ENCODE measurements around the gene SLC13A2. TPM values are rescaled to one million over a fixed set of nuclear protein-coding genes. Genes with fewer than 3 reads are reported as not detected.

The SLC13A2 gene
- total and polyA plus RNA-seq, 2 of the 4 experiments (the other 2 are of a cell fraction), result not detected

DNA sequence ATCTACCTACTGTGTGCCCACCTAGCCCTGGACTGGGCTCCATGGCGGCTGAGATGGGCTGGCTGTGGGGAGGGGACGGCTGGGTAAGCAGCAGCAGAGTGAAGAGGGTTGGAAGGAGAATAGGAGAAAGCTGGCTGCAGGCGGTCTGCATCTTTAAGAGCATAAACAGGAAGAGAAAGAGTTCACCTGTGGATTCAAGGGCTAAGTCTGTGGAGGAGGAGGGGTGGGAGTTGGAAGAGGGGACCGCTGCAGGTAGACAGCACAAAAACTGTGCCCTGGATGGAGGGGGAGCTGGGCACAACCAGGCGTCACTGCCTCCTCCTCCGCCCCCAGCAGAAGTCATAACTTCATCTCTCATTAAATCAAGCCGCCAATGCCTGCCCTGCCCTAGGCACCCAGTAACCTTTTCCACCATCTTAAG lies 677 bp downstream of the SLC13A2 start:
- H4K91ac ChIP-seq (ENCODE audit: insufficient read depth, low read depth, low read length), result no peak overlapping the region
- H3K4ac ChIP-seq (ENCODE audit: low read depth, low read length), result no peak overlapping the region
- intact Hi-C loops (cut with micrococcal nuclease) (no loop called here), in situ Hi-C loops (cut with MboI; ENCODE audit: low sequenced_read_pairs) (no loop called here), dilution Hi-C loops (cut with HindIII; ENCODE audit: low sequenced_read_pairs, unreplicated experiment) (no loop called here)
- ATAC-seq (ENCODE audit: low read depth), result no peak
- no peak for DNase-seq
- WGBS, 2 experiments (ENCODE audit: extremely low coverage in 2 of 2, insufficient read length in 1 of 2), result 49% methylated on average over 2 of the region's 7 CpGs; no CpG with 5 or more reads in 1 of the 2 experiments
- no peak overlapping the region for H2BK15ac ChIP-seq (ENCODE audit: low read depth, low read length)
- H3K18ac ChIP-seq (ENCODE audit: low read depth, low read length), result no peak overlapping the region
- ChIA-PET CTCF (no interaction called here), POLR2A (ENCODE audit: unreplicated experiment) (no interaction called here)
- H3K27ac ChIP-seq (ENCODE audit: insufficient read depth, low read length), result no peak overlapping the region
- no peak overlapping the region for H2AFZ ChIP-seq (replicated peaks; ENCODE audit: low read length, poor library complexity)
- H3K4me2 ChIP-seq (ENCODE audit: low read depth, low read length), result no peak overlapping the region
- no peak overlapping the region for H4K5ac ChIP-seq (ENCODE audit: low read depth, low read length)
- H4K8ac ChIP-seq (ENCODE audit: low read depth in 2 of 2, low read length in 2 of 2), result no peak overlapping the region
- no TSS peak for BruUV-seq (replicated peaks)
- TF ChIP-seq MAFK (IDR thresholded peaks at IDR 0.05; ENCODE audit: low read depth, low read length) (no peak), RCOR1 (IDR thresholded peaks at IDR 0.05; ENCODE audit: insufficient replicate concordance, low read length) (no peak), MXI1 (IDR thresholded peaks at IDR 0.05; ENCODE audit: borderline replicate concordance, low read depth, low read length) (no peak), FOS (IDR thresholded peaks at IDR 0.05; ENCODE audit: low read depth, low read length) (no peak), CEBPB (IDR thresholded peaks at IDR 0.05; ENCODE audit: low read depth, low read length) (no peak), RFX5 (IDR thresholded peaks at IDR 0.05; ENCODE audit: low read depth, low read length) (no peak), CHD1 (IDR thresholded peaks at IDR 0.05; ENCODE audit: low read depth, low read length) (no peak), NFE2L2 (IDR thresholded peaks at IDR 0.05; ENCODE audit: low read depth, low read length) (no peak), BHLHE40 (IDR thresholded peaks at IDR 0.05; ENCODE audit: low read depth, low read length) (no peak)
- TF ChIP-seq, protein P1, sequence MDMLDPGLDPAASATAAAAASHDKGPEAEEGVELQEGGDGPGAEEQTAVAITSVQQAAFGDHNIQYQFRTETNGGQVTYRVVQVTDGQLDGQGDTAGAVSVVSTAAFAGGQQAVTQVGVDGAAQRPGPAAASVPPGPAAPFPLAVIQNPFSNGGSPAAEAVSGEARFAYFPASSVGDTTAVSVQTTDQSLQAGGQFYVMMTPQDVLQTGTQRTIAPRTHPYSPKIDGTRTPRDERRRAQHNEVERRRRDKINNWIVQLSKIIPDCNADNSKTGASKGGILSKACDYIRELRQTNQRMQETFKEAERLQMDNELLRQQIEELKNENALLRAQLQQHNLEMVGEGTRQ (IDR thresholded peaks at IDR 0.05; ENCODE audit: low read depth, low read length), result no peak
- TF ChIP-seq, protein P2, sequence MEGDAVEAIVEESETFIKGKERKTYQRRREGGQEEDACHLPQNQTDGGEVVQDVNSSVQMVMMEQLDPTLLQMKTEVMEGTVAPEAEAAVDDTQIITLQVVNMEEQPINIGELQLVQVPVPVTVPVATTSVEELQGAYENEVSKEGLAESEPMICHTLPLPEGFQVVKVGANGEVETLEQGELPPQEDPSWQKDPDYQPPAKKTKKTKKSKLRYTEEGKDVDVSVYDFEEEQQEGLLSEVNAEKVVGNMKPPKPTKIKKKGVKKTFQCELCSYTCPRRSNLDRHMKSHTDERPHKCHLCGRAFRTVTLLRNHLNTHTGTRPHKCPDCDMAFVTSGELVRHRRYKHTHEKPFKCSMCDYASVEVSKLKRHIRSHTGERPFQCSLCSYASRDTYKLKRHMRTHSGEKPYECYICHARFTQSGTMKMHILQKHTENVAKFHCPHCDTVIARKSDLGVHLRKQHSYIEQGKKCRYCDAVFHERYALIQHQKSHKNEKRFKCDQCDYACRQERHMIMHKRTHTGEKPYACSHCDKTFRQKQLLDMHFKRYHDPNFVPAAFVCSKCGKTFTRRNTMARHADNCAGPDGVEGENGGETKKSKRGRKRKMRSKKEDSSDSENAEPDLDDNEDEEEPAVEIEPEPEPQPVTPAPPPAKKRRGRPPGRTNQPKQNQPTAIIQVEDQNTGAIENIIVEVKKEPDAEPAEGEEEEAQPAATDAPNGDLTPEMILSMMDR (conservative IDR thresholded peaks at IDR 0.05; ENCODE audit: low read depth, low read length), result no peak
- H3K14ac ChIP-seq (replicated peaks; ENCODE audit: low read depth, low read length), result no peak overlapping the region
- no peak overlapping the region for H3K4me3 ChIP-seq (ENCODE audit: insufficient read depth, low read depth, low read length)
- no peaks in the 10 kb centered on the region for H3K36me3 ChIP-seq (ENCODE audit: control insufficient read depth, insufficient read depth, low read length)
- H3K79me1 ChIP-seq (ENCODE audit: low read depth in 1 of 2, low read length in 2 of 2), result no peaks in the 10 kb centered on the region
- H3K9ac ChIP-seq (ENCODE audit: low read depth, low read length), result no peak overlapping the region
- H3K27me3 ChIP-seq (ENCODE audit: control insufficient read depth, insufficient read depth, low read length), result peaks cover 52% of the 10 kb centered on the region
- no peak overlapping the region for H2BK120ac ChIP-seq (ENCODE audit: low read depth, low read length)
- no peak overlapping the region for H2BK5ac ChIP-seq (ENCODE audit: low read depth, low read length, poor library complexity, severe bottlenecking)
- H3K9me1 ChIP-seq (ENCODE audit: insufficient read depth, low read length), result no peaks in the 10 kb centered on the region
- H3K9me3 ChIP-seq (ENCODE audit: control insufficient read depth, insufficient read depth, low read length), result no peaks in the 10 kb centered on the region
- no peak overlapping the region for H2AK9ac ChIP-seq (replicated peaks; ENCODE audit: low read depth, low read length, poor library complexity)
- no peaks in the 10 kb centered on the region; the same call in 1 of the 2 replicates for H3K4me1 ChIP-seq (ENCODE audit: control insufficient read depth, insufficient read depth, low read length)
- no peak overlapping the region for H2BK20ac ChIP-seq (ENCODE audit: low read depth, low read length)
- no peak overlapping the region for H3K23ac ChIP-seq (ENCODE audit: low read depth, low read length)
- no peak overlapping the region for H2AK5ac ChIP-seq (ENCODE audit: low read depth, low read length)
- no peak overlapping the region for H3K56ac ChIP-seq (ENCODE audit: extremely low read depth, insufficient read depth, low read length)
- H4K20me1 ChIP-seq (ENCODE audit: insufficient read depth, low read length), result no peaks in the 10 kb centered on the region
